Stimulated activated CD4-positive, alpha-beta T cell treated with anti-CD3 and anti-CD28 coated beads, Interleukin-2, amount 100 ng/mL, for 48 hours (primary cell): Measurements from ENCODE around the gene THBS1.

Experiments
- DNase-seq, 2 donors: peaks; one replicate each; pipeline ENCODE4 v3.0.0-alpha.2; 2020

Gene THBS1

DNA sequence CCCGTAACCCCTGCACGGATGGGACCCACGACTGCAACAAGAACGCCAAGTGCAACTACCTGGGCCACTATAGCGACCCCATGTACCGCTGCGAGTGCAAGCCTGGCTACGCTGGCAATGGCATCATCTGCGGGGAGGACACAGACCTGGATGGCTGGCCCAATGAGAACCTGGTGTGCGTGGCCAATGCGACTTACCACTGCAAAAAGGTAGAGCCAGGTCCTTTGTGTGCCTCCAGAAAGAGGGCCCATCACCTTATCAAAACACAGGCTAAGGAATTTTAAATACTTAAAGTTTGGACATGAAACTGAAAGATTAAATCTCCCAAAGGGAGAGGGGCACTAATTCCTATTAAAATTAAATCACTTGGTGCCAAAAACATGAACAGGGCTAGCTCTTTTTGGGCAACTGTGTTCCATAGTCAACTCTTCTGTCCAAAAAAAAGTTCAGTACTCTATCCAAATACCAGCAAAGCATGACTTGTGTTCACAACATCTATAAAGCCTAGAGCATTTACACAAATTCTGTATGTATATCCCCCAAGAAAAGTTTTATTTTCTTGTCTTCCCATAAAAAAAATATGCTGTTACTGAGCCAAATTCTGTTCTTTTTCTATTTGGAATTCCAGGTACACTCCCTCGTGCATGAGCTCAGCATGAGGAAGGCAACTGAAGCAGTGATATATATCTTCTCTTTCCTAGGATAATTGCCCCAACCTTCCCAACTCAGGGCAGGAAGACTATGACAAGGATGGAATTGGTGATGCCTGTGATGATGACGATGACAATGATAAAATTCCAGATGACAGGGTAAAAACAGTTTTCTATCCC, 9.2 kb downstream of the THBS1 start:
- DNase-seq: no peak

DNA sequence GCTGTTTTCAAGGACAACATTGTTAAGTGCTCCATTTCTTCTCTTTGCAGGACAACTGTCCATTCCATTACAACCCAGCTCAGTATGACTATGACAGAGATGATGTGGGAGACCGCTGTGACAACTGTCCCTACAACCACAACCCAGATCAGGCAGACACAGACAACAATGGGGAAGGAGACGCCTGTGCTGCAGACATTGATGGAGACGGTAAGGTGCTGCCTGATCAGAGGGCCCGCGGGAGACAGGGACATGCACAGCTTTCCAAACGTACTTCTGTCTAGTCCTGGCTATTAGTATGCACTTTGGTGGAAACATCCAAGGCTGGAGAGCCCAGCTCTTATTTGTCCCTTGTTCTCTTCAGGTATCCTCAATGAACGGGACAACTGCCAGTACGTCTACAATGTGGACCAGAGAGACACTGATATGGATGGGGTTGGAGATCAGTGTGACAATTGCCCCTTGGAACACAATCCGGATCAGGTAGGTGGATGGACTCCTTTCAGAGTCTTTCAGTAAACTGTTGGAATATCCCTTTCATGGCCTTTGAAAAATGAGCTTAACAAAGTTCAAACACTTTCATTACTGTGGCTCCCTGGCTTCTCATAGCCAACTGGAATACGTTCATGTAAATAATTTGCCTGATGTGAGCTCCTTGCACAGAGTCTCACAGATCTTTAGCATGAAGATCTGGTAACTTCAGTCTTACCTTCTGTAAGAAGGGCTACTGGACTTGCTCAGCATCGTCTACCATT, 10.4 kb downstream of the THBS1 start:
- DNase-seq: no peak

DNA sequence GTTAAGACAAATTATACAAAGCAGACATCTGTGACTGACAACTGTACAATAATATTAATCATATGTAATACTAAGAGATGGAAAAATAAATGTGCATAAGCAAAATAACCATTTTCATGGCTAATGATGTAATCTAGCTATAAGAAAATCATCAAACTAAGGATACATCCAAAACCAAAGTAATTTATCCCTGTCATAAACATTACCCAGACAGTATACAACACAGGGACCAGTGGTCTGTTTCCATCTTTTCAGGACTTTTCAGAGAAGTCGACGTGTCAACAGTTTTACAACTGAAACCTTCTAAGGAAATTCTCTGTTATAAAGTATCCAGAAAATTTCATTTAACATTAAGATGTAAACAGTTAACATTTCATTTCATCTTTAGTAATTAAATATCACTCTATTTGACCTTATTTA, 11.0 kb downstream of the THBS1 start:
- no peak for DNase-seq

DNA sequence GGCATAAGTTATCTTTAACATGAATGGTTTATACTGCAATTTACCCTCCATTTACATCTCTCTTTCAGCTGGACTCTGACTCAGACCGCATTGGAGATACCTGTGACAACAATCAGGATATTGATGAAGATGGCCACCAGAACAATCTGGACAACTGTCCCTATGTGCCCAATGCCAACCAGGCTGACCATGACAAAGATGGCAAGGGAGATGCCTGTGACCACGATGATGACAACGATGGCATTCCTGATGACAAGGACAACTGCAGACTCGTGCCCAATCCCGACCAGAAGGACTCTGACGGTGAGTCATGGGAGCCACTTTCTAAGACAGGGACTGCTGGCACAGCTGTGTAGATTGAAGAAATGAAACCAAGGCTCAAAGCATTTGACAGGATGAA, 11.6 kb downstream of the THBS1 start:
- no peak for DNase-seq

DNA sequence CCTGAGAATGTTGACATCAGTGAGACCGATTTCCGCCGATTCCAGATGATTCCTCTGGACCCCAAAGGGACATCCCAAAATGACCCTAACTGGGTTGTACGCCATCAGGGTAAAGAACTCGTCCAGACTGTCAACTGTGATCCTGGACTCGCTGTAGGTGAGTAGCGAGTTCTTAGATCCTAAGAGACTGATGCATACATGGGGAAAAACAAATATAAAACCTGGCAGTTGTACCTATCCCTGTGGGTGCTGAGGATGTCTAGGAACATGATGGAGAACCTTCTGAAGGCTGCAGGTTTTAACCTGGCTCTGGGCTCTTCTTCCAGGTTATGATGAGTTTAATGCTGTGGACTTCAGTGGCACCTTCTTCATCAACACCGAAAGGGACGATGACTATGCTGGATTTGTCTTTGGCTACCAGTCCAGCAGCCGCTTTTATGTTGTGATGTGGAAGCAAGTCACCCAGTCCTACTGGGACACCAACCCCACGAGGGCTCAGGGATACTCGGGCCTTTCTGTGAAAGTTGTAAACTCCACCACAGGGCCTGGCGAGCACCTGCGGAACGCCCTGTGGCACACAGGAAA, 12.3 kb downstream of the THBS1 start:
- no peak for DNase-seq

DNA sequence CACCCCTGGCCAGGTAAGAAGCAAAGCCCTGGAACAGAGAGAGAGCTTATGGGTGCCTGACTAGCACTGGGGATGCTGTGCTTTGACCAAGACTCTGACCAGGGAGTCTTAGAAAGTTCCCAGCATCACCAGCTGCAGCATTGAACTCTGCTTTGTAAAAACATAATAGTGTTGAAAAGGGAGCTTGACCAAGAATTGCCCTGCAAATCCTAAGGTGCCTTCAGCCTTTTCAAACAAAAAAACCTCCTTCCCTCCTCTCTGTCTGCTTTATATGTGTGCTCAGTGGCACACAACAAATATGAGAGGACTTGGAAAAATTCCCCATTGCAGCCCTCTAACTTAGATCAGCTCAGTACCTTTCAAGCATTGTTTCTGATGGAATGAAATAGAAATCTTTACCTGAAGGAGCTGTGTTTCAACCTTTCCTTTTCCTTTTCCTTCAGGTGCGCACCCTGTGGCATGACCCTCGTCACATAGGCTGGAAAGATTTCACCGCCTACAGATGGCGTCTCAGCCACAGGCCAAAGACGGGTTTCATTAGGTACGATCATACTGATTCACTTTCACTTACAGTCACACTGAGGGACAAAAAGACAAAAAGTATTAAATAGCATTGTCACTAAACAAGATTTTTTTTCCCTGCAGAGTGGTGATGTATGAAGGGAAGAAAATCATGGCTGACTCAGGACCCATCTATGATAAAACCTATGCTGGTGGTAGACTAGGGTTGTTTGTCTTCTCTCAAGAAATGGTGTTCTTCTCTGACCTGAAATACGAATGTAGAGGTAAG, 13.0 kb downstream of the THBS1 start:
- DNase-seq: no peak

DNA sequence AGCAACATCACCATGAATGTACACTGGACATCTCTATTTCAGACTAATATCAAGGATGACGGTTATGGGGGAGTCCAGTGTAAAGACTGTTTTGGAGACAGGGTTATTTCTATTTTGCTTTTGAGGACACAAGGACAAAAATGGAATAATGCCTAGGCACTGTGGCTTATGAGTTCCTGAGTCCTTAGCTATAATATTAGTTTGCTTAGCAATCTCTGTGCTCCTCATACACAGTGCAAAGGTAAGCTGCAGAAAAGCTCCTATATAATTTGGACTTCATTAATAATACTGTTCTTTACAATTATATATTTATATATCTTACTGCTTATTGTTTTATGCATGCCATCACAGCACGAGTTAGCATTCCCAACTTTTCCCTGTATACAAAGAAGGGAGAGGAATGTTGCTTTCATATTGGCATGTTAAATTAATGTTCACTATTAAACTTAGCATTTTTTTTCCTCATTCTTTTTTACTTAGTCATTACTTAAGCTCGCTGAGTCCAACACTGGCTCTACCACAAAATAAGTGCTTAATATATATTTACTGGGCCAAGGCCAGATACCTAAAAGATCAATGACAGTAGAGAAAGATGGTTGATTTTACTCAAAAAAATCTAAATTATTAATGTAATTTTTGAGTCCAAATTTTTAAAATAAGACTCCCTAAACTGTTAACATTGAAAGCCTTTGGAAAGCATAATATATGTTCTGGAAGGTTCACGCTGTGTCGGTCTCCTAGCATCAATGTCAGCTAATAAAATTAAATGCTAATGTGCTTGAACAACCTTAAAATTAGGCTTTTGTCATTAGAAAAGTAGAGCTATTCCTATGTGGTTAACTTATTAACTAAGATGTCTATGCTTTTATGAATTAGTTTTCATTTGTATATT, 13.8 kb downstream of the THBS1 start:
- DNase-seq: no peak

DNA sequence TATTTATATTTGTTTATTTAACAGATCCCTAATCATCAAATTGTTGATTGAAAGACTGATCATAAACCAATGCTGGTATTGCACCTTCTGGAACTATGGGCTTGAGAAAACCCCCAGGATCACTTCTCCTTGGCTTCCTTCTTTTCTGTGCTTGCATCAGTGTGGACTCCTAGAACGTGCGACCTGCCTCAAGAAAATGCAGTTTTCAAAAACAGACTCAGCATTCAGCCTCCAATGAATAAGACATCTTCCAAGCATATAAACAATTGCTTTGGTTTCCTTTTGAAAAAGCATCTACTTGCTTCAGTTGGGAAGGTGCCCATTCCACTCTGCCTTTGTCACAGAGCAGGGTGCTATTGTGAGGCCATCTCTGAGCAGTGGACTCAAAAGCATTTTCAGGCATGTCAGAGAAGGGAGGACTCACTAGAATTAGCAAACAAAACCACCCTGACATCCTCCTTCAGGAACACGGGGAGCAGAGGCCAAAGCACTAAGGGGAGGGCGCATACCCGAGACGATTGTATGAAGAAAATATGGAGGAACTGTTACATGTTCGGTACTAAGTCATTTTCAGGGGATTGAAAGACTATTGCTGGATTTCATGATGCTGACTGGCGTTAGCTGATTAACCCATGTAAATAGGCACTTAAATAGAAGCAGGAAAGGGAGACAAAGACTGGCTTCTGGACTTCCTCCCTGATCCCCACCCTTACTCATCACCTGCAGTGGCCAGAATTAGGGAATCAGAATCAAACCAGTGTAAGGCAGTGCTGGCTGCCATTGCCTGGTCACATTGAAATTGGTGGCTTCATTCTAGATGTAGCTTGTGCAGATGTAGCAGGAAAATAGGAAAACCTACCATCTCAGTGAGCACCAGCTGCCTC, 14.7 kb downstream of the THBS1 start:
- no peak for DNase-seq

DNA sequence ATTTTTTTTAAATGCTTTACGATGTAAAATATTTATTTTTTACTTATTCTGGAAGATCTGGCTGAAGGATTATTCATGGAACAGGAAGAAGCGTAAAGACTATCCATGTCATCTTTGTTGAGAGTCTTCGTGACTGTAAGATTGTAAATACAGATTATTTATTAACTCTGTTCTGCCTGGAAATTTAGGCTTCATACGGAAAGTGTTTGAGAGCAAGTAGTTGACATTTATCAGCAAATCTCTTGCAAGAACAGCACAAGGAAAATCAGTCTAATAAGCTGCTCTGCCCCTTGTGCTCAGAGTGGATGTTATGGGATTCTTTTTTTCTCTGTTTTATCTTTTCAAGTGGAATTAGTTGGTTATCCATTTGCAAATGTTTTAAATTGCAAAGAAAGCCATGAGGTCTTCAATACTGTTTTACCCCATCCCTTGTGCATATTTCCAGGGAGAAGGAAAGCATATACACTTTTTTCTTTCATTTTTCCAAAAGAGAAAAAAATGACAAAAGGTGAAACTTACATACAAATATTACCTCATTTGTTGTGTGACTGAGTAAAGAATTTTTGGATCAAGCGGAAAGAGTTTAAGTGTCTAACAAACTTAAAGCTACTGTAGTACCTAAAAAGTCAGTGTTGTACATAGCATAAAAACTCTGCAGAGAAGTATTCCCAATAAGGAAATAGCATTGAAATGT, 15.6 kb downstream of the THBS1 start:
- DNase-seq: no peak

DNA sequence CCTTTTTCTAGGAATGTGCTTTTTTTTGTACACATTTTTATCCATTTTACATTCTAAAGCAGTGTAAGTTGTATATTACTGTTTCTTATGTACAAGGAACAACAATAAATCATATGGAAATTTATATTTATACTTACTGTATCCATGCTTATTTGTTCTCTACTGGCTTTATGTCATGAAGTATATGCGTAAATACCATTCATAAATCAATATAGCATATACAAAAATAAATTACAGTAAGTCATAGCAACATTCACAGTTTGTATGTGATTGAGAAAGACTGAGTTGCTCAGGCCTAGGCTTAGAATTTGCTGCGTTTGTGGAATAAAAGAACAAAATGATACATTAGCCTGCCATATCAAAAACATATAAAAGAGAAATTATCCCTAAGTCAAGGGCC, 16.5 kb downstream of the THBS1 start:
- DNase-seq: no peak

DNA sequence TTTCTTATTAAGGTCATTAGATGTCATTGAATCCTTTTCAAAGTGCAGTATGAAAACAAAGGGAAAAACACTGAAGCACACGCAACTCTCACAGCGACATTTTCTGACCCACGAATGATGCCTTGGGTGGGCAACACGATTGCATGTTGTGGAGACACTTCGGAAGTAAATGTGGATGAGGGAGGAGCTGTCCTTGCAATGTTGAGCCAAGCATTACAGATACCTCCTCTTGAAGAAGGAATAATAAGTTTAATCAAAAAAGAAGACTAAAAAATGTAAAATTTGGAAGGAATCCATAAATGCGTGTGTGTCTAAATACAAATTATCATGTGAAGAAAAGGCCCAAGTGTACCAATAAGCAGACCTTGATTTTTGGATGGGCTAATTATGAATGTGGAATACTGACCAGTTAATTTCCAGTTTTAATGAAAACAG, 16.9 kb downstream of the THBS1 start:
- DNase-seq: no peak

DNA sequence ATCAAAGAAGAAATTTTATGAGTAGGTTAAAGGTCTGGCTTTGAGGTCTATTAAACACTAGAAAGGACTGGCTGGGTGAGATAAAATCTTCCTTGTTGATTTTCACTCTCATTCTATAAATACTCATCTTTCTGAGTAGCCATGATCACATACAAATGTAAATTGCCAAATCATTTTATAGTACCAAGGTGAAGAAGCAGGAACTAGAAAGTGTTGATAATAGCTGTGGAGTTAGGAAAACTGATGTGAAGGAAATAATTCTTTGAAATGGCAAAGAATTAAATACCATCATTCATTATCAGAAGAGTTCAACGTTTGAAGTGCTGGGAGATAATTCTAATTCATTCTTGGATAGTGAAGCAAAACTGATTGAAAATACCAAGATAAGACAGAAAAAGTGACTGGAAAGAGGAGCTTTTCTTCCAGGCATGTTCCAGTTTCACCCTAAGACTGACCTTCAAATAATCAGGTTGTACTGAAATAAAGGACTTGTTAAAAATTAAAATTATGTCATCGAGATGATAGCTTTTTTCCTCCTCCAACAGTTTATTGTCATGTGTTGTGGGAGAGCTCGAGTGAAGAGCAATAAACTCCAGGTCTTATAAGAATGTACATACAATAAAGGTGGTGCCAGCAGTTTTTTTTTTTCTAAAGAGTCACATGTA, 17.4 kb downstream of the THBS1 start:
- DNase-seq: no peak

DNA sequence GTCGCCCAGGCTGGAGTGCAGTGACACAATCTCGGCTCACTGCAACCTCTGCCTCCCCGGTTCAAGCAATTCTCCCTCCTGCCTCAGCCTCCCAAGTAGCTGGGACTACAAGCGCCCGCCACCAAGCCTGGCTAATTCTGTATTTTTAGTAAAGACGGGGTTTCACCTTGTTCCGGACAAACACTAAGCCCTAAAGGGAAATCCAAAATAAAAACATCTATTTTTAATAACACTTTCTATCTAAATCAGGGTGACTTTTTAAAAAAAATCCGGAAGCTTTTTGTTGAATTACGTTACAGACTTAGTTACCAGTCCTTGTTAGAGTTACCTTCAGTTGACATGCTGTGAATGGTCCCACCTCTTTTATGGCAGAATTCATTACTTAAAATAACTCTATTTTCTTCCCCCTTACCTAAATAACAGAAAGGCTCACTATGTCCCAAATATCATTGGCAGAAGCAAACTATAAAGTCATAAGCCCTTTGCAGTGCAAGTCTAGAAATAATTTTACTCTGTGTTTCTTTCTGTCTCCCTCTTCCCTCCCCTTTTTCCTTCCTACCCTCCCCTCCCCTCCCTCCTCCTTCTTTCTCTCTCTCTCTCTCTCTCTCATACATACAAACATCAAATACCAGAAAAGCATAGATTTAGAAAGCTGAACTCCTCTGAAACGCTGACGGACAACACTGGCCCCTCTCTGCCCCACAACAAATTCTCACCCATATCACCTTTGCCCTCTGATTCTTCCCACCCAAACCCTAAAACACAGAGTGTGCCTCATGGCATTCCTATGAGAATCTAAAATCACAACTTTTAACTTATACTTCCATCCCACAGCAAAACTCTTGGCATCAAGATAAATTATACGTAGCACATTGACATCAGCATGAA, 18.3 kb downstream of the THBS1 start:
- no peak for DNase-seq

DNA sequence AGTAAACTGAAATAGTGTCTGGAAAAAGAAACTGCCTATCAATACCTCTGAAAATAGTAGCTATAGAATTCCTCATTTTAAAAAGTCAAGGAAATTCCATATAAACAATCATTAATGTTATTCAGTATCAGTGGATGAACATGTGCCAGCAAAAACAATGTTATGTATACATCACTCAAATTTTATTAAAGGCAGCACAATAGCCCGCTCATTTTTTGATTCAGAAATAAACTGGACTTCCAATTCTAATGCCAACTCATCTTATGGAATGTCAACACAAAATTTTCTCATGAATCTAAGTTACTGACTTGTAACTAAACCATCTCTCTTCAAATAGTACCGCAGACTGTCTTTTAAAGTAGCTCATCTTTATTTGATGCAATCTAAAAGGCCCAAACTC, 19.0 kb downstream of the THBS1 start:
- no peak for DNase-seq

DNA sequence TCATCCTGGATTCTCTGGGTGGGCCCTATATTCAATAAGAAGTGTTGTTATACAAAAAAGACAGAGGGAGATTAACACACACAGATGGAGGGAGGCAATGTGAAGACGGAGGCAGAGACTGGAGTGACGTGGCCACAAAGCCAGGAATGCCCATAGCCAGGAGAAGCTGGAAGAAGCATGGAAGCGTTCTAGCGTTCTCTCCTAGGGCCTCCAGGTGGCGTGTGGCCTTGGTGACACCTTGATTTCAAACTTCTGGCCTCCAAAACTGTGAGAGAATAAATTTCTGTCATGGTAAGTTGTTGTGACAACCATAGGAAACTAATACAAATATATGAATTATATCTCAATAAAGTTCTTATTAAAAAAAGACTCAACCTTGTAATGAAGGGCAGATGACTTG, 21.3 kb downstream of the THBS1 start:
- no peak for DNase-seq

DNA sequence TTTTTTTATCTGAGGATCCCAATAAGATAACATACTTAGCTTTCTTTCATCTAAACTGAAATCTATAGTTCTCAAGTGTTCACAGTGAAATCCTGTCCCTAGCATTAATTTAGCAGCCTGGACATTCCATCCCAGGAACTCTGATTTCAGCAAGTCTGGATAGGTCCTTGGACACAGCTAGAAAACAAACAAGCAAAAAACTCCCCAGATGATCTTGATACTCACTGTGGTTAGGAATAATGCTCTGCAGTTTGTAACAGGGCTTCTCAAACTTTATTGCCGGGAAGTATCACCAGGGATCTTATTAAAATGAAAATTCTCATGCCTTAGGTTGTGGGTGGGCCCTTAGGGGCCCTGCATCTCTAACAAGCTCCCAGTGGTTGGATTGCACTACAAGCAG, 24.3 kb downstream of the THBS1 start:
- DNase-seq: no peak

DNA sequence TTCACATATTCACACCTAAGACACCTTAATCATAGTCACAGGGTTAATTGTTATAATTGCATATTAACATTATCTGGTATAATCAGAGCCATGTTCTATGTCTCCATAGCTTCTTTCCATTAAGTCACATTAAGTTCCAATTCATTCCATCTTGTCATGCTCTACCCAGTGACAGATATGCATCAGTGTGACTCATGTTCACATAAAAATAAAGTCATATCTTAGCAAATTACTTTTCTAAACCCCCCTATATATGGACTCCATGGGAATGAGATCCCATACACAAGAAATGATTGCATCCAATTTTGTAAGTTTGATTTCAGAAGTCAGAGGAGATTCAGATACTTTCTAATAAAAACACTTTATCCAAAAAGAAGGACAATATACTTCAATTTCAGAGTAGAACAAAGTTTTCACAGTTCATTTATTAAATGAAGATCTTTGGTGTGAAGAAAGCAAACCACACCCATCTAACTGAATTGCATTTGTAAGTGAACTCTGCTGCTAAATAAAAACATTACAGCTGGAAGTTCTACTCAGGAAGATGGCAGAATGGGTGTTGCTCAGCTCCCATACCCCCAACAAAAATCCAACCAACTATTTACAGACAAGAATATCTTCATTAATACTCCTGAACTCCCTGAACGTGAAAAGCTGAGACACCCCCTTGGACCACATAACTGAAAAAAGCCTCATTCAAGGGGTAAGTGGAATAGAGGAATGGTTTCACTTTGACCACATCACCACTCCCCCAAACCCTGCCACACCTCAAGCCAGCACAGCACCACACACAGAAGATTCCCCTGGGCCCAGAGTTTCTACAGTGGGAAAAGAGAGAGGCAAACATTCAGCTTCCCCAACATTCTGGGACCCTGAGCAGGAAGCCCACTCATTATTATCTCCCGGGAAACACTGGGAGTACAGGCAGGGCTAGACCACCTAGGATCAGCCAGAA, 27.6 kb downstream of the THBS1 start:
- DNase-seq: no peak
